ENCODE measurements around the gene GALNT17. TPM values are rescaled to one million over a fixed set of nuclear protein-coding genes. Genes with fewer than 3 reads are reported as not detected.
"Not testable (repeated sequence)": the region's sequence is repeated elsewhere in the genome, so short reads cannot be mapped to it uniquely, and the experiment has no call there.

The GALNT17 gene
- total RNA-seq, 1 donor from 2014 or later: 78.1 TPM

DNA sequence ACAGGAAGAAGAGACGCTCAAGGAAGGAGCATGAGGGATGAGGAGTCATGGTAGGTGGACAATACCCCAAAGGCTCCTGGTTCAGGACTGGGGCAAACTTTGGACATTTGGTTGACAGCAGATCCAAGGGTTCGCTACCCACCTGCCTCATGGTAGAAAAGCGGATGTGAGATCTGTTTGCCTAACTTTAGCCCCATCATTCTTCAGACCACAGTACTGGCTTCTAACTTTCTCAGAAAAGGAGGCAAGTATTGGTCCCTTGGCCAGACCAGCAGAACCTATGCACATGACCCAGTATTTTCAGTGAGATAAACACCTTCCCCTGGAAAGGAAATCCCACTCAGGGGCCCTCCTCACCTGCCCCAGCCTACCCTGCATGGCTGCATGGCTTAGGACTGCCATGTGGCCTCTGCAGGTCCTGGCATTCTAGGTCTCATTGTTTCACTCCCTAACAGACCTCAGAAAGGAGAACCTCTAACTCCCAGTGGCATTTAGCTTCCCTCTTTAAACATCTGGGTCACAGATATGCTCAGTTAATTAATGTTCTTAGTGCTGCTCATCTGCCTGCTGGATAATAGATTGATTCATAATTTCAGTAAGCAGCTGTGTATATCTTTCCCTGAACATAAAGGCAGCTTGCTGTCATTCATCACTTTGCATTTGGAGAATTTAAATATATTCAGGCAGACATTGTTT lies 574.1 kb downstream of the GALNT17 start:
- ATAC-seq (no peak), DNase-seq (ENCODE audit: missing footprints) (no peak)
- intact Hi-C loops (cut with DNase I): no loop called here

GRCh38 chr7:71706597-71706975 lies 574.6 kb downstream of the GALNT17 start:
- ATAC-seq (no peak), DNase-seq (ENCODE audit: missing footprints) (no peak)
- intact Hi-C loops (cut with DNase I): no loop called here

DNA sequence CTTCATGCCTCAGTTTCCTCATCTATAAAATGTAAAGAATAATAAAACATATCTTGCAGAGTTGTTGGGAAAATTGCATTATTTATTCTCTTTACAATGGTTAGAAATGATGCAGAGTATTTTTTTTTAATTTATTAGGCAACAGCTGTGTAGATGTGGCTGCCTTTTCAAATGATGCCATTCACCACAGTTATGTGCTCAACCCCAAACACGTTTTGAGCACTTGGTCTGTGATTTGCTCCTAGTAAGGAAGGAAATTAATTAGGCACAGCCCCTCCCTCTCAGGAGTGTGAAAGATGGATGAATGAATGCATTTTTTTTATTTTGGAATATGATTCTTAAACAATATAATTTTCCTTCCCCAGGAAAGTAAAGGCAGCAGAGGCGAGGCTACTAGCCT lies 575.1 kb downstream of the GALNT17 start:
- DNase-seq (ENCODE audit: missing footprints) (no peak), ATAC-seq (no peak)
- intact Hi-C loops (cut with DNase I): no loop called here

DNA sequence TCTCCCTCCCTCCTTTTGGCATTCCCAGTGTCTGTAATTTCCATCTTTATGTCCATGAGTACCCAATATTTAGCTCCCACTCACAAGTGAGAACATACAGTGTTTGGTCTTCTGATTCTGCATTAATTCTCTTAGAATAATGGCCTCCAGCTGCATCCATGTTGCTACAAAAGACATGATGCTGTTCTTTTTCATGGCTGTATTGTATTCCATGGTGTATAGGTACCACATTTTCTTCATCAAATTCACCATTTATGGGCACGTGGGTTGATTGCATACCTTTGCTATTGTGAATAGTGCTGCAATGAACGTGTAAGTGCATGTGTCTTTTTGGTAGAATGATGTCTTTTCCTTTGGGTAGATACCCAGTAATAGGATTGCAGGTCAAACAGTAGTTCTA lies 576.8 kb downstream of the GALNT17 start:
- ATAC-seq: no peak
- intact Hi-C loops (cut with DNase I): no loop called here

DNA sequence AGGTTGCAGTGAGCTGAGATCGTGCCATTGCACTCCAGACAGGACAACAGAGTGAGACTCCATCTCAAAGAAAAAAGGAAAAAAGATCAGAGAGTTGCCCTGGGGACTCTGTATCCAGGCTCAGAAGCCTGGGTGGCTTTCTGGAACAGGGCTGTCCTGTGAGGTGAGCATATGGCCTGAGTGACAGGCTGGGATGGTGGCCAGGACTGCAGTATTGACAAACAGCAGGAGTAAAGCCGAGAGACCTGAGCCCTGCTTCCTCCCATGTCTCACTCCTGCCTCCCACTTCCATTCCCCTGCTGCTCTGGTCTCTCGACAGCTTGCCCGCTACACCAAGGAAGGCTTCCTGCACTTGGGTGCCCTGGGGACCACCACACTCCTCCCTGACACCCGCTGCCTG lies 578.5 kb downstream of the GALNT17 start:
- intact Hi-C loops (cut with DNase I): no loop called here
- DNase-seq (ENCODE audit: missing footprints) (no peak), ATAC-seq (no peak)

More for the DNA sequence above, 576.8 kb downstream of the GALNT17 start:
- DNase-seq (ENCODE audit: missing footprints): no peak

DNA sequence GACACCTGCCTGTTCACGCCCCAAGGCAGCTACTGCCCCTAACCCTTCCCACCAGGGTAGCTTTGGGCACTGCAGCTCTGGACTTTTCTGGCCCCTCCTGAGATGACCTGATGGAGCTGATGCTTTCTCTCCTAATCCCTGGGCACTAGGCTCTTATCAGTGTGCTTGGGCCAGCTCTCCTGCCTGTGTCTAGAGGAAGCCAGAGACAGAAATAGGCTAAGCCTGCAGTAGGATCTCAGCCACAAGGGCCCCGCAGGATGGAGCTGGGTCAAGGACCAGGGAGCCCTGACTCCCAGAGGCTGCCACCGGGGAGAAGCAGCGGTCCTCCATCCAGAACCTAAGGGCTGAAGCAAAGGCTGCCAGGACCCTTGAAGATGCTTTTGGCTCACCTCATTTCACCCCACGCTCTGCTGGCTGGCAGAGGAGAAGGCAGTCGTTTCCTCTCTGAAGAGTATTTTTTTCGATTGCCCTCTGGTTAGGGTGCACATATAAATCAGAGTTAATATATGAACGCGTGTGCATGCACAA lies 580.8 kb downstream of the GALNT17 start:
- intact Hi-C loops (cut with DNase I): no loop called here
- DNase-seq (ENCODE audit: missing footprints): no peak
- ATAC-seq: no peak

DNA sequence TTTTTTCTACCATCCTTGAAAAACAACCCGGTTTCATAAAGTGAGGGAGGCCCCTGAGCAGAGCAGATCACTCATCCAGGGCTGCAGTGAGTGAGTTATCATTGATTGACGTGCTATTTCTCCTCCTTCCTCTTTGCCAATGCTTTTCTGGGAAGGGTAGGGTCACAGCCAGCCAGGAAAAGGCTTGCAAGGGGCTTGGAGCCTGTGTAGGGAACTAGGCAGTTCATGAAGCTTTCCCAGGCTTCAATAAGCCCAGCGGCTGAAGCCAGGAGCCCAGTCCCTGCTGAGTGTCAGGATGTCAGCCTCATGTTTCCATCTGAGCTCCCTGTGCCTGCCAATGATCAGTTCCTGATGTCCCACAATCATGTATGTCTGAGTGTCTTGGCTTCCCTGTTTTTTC lies 584.7 kb downstream of the GALNT17 start:
- intact Hi-C loops (cut with DNase I): no loop called here
- no peak for DNase-seq (ENCODE audit: missing footprints)
- no peak for ATAC-seq

GRCh38 chr7:71718563-71718962 lies 586.6 kb downstream of the GALNT17 start:
- ATAC-seq (no peak), DNase-seq (ENCODE audit: missing footprints) (no peak)
- intact Hi-C loops (cut with DNase I): no loop called here

- no peak for DNase-seq (ENCODE audit: missing footprints)
- intact Hi-C loops (cut with DNase I): loop anchor here (10.0 kb wide), 1 partner anchor 107 kb away; no protein-coding TSS in a partner anchor
- no peak for ATAC-seq
These were observed 589.8 kb downstream of the GALNT17 start for GRCh38 chr7:71721742-71722141.

GRCh38 chr7:71723859-71724258 lies 591.9 kb downstream of the GALNT17 start:
- ATAC-seq (no peak), DNase-seq (ENCODE audit: missing footprints) (no peak)
- intact Hi-C loops (cut with DNase I): loop anchor here (10.0 kb wide), 1 partner anchor 109 kb away; no protein-coding TSS in a partner anchor

DNA sequence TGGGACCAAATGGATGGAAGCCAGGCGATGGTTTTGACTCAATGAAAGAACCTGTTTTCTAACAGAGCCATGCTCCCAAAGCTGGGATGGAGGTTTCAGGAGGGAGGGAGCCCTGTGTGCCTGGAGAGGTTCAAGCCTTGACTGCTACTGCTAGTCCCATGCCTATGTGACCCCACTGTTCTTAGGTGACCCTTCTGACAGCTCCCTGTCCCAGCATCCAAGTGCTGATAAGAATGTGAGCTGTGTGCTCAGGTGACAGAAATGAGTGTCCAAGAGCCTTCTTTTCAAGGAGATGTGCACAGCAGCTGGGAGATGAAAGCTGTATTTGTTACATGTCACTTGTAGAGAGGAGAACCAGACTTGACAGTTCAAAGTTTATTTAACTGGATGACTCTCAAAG lies 595.4 kb downstream of the GALNT17 start:
- intact Hi-C loops (cut with DNase I): loop anchor here (10.0 kb wide), 1 partner anchor 113 kb away; no protein-coding TSS in a partner anchor
- peak; percentile 26 for ATAC-seq
- DNase-seq (ENCODE audit: missing footprints): no peak

GRCh38 chr7:71731740-71732139 lies 599.8 kb downstream of the GALNT17 start:
- DNase-seq (ENCODE audit: missing footprints) (no peak), ATAC-seq (no peak)
- intact Hi-C loops (cut with DNase I): loop anchor here (5.0 to 10.0 kb wide), 2 partner anchors 469 to 497 kb away; no protein-coding TSS in a partner anchor

DNA sequence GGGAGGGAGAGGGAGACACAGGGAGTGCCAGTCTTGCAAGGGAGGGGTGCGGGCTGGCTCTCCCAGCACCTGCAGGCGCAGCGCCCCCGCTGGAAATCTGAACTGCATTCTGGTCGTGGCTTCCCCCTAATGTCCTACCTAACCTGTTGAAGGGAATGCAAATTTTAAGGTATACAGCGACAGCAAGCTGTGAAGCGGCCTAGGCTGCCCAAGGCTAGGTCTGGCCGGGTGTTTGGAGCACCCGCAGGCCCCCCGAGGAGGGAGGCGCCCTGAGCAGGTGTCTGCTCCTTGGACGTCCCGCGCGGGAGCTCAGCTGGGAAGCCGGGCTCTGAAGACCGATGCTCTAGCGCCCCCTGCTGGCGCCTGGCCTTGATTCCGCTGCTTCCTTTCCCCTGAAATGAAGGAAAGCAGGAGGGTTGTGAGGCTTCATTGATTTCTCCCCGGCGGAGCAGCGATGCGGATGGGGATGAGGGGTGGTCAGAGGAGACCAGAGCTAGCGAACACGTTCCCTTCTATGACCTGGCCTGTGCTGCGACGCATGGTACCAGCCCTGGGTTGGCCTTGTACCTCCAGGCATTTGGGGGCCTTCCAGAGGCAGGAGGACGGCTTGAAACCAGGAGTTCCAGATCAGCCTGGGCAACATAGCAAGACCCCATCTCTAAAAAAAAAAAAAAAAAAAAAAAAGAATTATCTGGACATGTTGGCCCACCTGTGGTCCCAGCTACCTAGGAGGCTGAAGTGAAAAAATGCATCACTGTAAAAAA lies 601.3 kb downstream of the GALNT17 start:
- DNase-seq (ENCODE audit: missing footprints): peak; percentile 80
- intact Hi-C loops (cut with DNase I): loop anchor here (1.0 to 10.0 kb wide), 3 partner anchors 471 to 875 kb away; no protein-coding TSS in a partner anchor
- peak; percentile 74 for ATAC-seq

GRCh38 chr7:71735961-71736556 lies 604.1 kb downstream of the GALNT17 start:
- intact Hi-C loops (cut with DNase I): loop anchor here (1.0 to 10.0 kb wide), 3 partner anchors 501 to 907 kb away; no protein-coding TSS in a partner anchor
- no peak for ATAC-seq
- no peak for DNase-seq (ENCODE audit: missing footprints)

GRCh38 chr7:71737931-71738540 lies 606.1 kb downstream of the GALNT17 start:
- DNase-seq (ENCODE audit: missing footprints); ATAC-seq: not testable (repeated sequence)
- intact Hi-C loops (cut with DNase I): loop anchor here (10.0 kb wide), 1 partner anchor 503 kb away; no protein-coding TSS in a partner anchor

DNA sequence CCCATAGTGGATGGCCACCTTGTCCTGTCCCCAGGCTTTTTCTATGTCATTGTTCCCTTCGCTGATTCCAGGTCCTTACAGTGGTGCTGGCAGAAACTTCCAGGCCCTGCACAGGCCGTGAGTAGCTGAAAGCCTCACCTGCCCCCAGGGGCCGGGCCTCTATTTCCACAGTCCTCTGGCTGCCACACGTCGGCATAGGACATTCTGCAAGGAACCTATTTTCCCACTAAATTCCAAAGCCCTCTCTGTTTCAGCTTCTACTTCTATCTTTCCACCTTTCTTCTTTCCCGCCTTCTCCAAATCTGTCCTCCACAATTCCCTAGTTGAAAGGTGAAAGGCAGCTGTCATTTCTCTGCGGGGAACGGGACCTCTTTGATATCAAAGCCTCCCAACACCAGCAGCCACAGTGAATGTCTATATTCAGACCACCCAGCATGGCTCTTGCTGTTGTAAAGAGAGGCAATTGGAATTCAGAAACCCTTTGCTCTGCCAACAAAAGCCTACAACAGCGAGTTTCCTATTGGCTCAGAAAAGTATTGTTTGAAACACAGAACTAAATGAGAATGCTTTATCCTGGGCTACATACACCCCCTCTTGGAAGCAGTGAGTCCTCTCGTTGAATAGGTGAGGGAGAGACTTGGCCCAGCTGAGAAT lies 607.7 kb downstream of the GALNT17 start:
- ATAC-seq: no peak
- no peak for DNase-seq (ENCODE audit: missing footprints)
- intact Hi-C loops (cut with DNase I): loop anchor here (10.0 kb wide), 1 partner anchor 505 kb away; no protein-coding TSS in a partner anchor

DNA sequence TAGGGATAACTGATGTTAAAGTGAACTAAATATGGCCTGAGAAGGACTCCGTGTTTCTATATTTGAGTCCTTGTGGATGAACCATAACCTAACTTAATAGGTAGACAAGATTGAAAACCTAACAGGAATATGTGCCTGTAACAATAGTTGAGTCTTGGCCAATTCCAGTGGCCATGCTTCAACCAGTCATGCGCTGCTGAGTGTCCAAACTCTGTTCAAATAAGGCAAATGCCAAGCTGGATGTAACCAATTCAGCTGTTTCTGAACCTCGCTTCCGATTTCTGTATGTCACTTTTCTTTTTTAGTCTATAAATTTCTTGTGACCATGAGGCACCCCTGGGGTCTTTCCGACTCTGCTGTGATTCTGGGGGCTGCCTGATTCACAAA lies 608.2 kb downstream of the GALNT17 start:
- DNase-seq (ENCODE audit: missing footprints): no peak
- ATAC-seq: no peak
- intact Hi-C loops (cut with DNase I): no loop called here

DNA sequence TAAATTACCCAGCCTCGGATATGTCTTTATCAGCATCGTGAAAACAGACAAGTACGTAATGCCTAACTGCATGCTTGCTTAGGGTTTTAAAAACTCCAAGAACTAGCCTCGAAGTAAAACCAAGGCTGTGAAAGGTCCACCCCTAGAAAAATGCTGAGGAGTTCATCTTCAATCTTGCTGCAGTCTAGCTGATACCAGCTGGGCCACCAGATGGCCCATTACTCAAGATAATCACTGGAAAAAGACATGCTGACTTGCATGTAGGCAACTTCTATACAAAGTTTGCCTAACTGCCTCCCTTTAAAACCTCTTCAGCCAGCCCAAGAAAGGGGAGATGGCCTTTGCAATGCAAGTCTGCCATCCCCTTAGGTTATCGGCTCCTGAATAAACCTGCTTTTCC lies 614.1 kb downstream of the GALNT17 start:
- intact Hi-C loops (cut with DNase I): no loop called here
- DNase-seq (ENCODE audit: missing footprints) (no peak), ATAC-seq (no peak)

All from Right ventricle myocardium inferior (tissue), 1 donor.